GF-D8 (cell line): ENCODE results near the gene ZNF304.

Experiments used
- DNase-seq: peaks from one replicate; lab custom pipeline; 2025; lab: John Stamatoyannopoulos, UW

ZNF304 gene

GRCh38 chr19:57350877-57351805, at the start of gene ZNF304:
TSS of gene ZNF304 (plus strand) at chr19:57351271. CDS start at chr19:57351665, 394 bp downstream.
- DNase-seq = peak; percentile 83

- DNase-seq = no peak
These were observed 49.0 kb upstream of the ZNF304 start for GRCh38 chr19:57302020-57302465.

GRCh38 chr19:57302727-57303401, 48.2 kb upstream of the ZNF304 start:
- DNase-seq = no peak

GRCh38 chr19:57305056-57305455, 46.0 kb upstream of the ZNF304 start:
- no peak for DNase-seq

DNA sequence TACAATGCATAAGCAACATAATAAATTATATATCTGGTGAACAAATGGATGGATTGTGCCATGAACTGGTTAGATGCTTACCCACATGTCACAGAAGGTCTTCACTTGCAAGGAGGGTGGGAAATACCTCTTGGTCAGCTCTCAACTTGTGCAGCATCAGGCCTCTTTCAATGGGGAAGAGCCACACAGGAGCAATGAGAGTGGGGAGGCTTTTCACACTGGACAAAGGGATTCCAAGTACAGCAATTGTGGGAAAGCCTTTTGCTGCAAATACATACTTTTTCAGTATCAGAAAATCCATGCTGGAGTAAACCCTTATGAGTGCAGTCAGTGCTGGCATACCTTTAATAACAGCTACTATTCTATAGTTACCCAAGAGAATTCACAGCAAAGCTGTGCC, 42.6 kb upstream of the ZNF304 start:
- DNase-seq = no peak

GRCh38 chr19:57310792-57311191, 40.3 kb upstream of the ZNF304 start:
- no peak for DNase-seq

DNA sequence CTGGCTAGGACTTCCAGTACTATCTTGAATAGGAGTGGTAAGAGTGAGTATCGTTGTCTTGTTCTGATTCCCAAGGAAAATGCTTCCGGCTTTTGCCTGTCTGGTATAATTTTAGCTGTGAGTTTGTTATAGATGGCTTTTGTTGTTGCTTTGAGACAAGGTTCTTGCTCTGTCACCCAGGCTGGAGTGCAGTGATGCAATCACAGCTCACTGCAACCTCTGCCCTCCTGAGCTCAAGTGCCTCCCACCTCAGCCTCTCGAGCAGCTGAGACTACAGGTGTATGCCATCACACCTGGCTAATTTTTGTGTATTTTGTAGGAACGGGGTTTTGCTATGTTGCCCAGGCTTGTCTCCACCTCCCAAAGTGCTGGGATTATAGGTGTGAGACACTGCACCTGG, 36.9 kb upstream of the ZNF304 start:
- DNase-seq = no peak

- no peak for DNase-seq
These were observed 33.6 kb upstream of the ZNF304 start for GRCh38 chr19:57317503-57317902.

- no peak for DNase-seq
These were observed 31.2 kb upstream of the ZNF304 start for GRCh38 chr19:57319869-57320179.

- DNase-seq = peak; percentile 75
These were observed 30.6 kb upstream of the ZNF304 start, which contains the start of gene ZNF543 for GRCh38 chr19:57320180-57321084. TSS of gene ZNF543 (plus strand) at chr19:57320472. CDS start at chr19:57320854, 382 bp downstream.

GRCh38 chr19:57321116-57321515, 30.0 kb upstream of the ZNF304 start:
- DNase-seq = no peak

GRCh38 chr19:57321751-57322150, 29.3 kb upstream of the ZNF304 start:
- peak; percentile 76 for DNase-seq

GRCh38 chr19:57324992-57325391, 26.1 kb upstream of the ZNF304 start:
- no peak for DNase-seq

DNA sequence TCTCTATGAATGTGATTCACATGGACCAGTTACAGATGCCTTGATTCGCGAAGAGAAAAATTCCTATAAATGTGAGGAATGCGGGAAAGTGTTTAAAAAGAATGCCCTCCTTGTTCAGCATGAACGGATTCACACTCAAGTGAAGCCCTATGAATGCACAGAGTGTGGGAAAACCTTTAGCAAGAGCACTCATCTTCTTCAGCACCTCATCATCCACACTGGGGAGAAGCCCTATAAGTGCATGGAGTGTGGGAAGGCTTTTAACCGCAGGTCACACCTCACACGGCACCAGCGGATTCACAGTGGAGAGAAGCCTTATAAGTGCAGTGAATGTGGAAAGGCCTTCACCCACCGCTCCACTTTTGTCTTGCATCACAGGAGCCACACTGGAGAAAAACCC, 23.1 kb upstream of the ZNF304 start:
- no peak for DNase-seq

DNA sequence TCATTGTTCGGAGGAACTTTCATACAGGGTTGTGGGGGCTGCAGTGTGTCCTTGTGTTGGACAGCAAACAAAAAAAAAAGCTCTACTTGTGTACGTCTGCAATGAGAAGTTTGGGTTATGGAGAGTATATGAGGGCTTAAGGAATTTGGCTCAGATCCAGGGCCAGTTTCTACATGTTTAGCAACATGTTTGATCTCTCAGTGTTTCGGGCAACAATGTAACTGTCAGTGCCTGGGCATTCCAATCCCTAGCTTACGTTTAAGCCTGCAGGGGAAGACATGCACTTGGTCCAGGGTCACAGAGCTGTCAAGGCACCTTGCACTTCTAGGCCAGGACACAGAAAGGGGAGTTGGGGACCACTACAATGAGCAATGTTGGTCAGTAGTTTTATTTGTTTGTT, 16.9 kb upstream of the ZNF304 start:
- no peak for DNase-seq

DNA sequence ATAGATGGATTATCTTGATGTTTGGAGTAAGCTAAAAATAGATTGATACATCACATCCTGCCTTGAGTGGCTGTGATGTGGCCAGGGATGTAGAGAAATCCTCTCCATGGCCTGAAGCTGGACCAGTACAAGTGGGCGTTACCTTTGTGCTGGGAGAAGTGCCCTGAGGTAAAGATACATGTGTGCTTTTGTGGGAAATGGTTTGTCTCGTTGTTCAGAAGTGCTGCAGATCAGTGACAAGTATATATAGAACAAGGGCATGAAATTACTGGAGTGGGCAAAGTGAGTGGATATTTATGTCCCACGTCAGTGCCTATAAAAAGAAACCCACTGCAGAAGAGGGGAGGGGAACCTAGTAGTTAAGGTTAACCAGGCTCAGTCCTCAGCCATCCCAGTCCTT, 12.2 kb upstream of the ZNF304 start:
- DNase-seq = no peak

DNA sequence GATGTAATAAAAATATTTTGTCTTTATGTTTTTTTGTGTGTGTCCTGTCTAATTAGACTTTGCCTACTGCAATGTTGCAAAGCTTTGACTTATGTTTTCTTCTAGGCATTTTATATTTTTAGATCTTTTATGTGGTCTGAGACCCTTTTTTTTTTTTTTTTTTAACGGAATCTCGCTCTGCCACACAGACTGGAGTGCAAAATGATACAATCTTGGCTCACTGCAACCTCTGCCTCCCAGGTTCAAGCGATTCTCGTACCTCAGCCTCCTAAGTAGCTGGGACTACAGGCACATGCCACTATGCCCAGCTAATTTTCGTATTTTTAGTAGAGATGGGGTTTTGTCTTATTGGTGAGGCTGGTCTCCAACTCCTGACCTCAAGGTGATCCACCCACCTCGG, 8.5 kb upstream of the ZNF304 start:
- DNase-seq = no peak

DNA sequence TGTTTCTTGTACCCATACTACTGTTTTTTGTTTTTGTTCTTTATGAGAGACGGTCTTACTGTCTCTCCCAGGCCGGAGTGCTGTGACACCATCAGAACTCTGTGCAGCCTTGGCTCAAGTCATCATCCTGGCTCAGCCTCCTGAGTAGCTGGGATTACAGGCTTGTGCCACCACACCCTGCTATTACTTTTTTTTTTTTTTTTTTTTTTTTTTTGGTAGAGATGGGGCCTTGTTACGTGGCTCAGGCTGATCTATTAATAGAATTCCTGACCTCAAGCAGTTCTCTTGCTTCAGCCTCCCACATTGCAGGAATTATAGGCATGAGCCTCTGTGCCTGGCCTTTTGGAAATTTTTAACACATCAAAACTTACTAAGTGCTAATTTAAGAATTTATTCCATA, 2.9 kb upstream of the ZNF304 start:
- DNase-seq = no peak

GRCh38 chr19:57351867-57352266, 796 bp downstream of the ZNF304 start:
- DNase-seq = no peak

GRCh38 chr19:57355916-57356315, 4.8 kb downstream of the ZNF304 start:
- no peak for DNase-seq

DNA sequence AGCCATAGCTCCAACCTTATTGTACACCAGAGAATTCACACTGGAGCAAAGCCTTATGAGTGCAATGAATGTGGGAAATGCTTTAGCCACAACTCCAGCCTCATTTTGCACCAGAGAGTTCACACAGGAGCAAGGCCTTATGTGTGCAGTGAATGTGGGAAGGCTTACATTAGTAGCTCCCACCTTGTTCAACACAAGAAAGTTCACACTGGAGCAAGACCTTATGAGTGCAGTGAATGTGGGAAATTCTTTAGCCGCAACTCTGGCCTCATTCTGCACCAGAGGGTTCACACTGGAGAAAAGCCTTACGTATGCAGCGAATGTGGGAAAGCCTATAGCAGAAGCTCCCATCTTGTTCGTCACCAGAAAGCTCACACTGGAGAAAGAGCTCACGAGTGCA, 6.3 kb downstream of the ZNF304 start:
- no peak for DNase-seq

DNA sequence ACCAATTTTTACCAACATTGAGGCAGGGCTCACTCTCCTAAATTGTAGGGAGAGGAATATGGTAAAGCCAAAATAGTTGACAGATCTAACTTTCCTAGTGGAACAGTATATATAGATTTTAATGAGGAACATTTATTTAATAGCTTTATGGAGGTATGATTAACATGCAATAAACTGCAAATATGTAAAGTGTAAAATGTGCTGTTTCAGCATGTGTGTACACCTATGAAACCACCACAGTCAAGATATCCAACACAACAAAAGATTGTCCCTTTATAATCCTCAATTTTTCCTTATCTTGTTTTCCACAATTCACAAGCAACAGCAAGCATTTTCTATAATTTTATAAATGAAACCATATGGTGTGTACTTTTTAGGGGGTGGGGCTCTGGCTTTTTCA, 8.2 kb downstream of the ZNF304 start:
- no peak for DNase-seq
